GM12892 (cell line): ENCODE results near the gene SEMA5B.

Source experiments
- POLR2A ChIP-seq: IDR thresholded peaks from 2 replicates; pipeline ENCODE4 v1.6.1; 2011; ENCODE audit warnings: low read depth, low read length, control low read depth
- TAF1 ChIP-seq: IDR thresholded peaks from 2 replicates; pipeline ENCODE4 v1.6.1; 2011; ENCODE audit warnings: low read depth, mild to moderate bottlenecking, control low read depth, low read length, borderline replicate concordance

- no peak for TF ChIP-seq POLR2A
- no peak for TF ChIP-seq TAF1
Observed at GRCh38 chr3:122969585-122970469, 57.7 kb downstream of the SEMA5B start.
